Measurements from ENCODE around the gene CAST.

DNA sequence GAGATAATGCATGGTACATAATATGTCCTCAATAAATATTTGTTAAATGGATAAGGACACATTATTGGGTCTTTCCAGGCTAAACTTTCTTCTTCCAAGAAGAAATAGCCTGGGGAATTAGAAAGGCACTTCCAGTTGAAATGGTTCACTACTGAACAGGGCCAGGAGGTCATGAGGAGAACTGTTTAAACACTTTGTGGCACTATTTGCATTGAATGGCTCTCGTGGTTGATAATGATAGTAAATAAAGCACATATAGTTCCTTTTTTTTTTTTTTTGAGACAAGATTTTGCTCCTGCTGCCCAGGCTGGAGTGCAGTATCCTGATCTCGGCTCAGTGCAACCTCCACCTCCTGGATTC is 19.9 kb upstream of the CAST start:
- TF ChIP-seq, protein P1, sequence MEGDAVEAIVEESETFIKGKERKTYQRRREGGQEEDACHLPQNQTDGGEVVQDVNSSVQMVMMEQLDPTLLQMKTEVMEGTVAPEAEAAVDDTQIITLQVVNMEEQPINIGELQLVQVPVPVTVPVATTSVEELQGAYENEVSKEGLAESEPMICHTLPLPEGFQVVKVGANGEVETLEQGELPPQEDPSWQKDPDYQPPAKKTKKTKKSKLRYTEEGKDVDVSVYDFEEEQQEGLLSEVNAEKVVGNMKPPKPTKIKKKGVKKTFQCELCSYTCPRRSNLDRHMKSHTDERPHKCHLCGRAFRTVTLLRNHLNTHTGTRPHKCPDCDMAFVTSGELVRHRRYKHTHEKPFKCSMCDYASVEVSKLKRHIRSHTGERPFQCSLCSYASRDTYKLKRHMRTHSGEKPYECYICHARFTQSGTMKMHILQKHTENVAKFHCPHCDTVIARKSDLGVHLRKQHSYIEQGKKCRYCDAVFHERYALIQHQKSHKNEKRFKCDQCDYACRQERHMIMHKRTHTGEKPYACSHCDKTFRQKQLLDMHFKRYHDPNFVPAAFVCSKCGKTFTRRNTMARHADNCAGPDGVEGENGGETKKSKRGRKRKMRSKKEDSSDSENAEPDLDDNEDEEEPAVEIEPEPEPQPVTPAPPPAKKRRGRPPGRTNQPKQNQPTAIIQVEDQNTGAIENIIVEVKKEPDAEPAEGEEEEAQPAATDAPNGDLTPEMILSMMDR (IDR thresholded peaks at IDR 0.05; ENCODE audit: low read length): no peak
- no peak for TF ChIP-seq EZH2 (IDR thresholded peaks at IDR 0.05; ENCODE audit: borderline replicate concordance, low read length)

All from OCI-LY1 (cell line).